GM18502 (cell line): ENCODE results near the gene RNU5B-1.
A peak's percentile ranks its signal among the peaks of the same experiment; 100 is the strongest.
"Not testable (repeated sequence)": the region's sequence is repeated elsewhere in the genome, so short reads cannot be mapped to it uniquely, and the experiment has no call there.

ENCODE experiments used
- ATAC-seq: cut with Tn5 transposase; IDR thresholded peaks from one replicate; pipeline ENCODE4 v1.9.1; 2021; ENCODE audit warnings: mild to moderate bottlenecking; ENCODE audit not compliant: unreplicated experiment, poor library complexity

The RNU5B-1 gene

DNA sequence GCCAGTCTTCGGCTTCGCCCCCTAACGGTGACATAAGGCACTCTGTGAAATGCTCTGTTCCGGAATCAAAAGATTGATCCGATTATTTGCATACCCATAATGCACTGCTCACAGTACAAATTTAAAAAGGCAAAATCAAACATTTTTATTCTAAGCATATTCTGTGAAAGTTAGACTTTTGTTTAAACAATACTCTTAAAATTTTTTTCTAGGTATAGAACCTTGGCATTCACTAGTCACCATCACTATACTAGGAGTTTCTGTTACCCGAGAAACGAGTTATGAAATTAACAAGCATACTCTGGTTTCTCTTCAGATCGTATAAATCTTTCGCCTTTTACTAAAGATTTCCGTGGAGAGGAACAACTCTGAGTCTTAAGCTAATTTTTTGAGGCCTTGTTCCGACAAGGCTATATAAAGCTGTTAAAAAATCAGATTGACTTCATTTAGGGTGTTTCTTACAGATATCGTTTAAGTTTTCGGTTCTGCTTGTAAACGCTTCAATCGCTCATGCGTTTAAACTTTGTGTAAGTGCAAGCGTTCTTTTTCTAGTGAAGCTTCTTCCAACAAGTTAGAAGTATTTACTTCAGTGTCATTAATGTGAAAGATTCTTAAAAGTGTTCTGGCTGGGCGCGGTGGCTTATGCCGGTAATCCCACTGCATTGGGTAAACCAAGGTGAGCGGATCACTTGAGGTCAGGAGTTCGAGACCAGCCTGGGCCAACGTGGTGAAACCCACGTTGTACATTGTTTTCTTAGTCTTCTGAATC, at the start of gene RNU5B-1:
RNU5B-1 (plus strand) TSS at position 297 of the 769 bp plus-strand sequence.
- ATAC-seq = peak; percentile 66

DNA sequence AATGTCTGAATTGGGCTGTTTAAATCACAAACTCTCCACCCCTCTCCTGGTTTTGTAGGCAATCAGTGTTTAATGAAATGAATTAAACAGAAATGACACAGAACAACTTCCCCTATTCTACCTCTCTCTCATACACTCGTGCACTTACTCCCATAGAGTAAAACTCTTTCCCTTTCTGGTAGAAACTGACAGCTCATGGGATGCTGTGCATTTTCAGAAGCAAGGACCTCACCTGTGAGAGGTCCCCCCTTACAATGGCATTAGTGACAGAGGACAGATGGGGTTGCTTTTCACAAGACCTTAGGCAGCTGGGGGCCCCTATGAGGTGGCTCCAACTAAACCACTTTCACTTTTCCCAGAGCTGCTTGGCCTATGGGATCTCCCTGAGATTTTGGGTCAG, 49.7 kb upstream of the RNU5B-1 start:
- ATAC-seq = no peak

DNA sequence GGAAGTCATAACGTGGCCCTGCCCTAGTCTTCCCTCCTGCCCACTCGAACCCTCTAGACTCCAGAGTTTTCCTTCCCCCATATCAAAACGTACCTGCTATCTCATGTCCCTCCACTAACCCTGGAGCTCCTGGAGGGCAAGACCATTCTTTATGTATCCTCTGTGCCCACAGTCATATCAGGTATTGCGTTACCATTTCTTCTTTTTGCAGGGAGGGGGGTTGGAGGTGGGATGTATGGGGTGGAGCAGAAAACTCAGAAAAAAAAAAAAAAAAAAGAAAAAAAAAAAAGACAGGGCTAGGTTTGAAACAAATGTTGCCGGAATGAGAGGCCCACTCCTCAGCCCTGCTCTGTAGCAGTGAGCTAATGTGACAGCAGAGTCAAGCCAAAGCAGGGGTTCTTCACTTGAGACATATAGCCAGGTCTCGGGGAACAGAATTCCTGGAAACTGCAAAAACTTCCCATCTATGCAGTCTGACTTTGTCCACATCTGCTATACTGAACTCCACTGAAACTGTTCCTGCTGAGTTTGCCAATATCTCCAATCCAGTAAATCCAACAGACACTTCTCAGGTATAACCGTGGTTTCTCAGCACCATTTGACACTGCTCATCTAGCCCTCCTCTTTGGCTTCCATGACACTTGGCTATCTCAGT, 48.9 kb upstream of the RNU5B-1 start:
- no peak for ATAC-seq

DNA sequence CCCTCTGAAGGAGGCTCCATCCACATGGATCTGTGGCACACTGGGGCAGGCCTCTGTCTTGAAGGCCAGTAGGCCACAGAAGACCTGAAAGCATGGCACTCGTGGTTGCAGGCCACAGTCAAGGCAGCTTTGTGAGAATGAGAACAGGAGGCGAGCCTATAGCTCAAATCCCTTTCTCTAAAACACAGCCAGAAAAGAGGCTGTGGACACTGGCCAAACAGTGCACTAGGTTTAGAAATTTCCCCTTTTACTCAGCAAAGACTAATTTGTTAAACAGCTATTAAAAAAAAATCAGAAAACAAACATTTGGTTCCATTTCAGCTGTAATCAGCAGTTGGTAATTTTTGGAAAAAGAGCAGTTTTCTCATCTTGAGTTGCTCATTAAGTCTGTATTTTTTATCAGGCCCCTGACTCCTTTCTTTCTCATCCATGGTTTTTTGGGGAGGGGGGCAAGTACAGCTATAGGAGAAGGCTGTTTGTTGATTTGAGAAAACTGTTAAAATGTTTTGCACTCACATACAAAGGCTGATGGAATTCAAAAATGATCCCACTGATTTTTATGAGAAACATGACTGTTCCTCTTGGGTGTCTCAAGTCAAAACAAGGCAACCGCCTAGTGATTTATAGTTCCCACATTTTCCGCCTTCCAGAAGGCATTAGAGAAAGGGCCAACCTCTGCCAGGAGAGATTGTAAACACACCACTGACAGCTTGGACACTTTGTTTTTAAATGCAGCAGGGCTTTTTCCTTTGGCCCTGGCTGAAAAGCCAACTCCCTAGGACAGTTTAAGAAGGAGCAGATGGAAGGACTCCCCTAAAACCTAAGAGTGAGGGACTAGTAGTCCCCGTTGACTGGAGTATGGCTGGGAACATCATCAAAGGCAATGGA, 45.9 kb upstream of the RNU5B-1 start:
- ATAC-seq = no peak

DNA sequence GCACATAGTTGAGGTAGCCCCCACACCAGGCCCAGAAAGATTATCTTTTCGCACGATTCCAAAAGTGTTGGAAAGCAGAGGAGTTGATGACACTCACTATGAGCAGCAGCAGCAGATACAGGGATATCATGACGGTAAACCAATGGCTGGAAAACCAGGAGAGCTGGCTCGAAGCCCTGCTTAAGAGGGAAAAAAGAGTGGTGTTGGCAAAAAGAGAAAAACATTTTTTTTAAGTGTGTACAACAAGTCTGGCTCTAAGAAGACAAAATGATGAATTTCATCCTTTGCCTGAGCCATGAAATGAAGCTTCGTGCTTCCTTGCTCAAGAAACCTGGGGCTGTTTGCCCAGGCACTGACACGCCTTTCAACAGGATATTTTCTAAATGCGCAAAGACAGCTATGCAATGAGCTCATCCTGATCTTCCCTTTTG, 45.1 kb upstream of the RNU5B-1 start:
- no peak for ATAC-seq

DNA sequence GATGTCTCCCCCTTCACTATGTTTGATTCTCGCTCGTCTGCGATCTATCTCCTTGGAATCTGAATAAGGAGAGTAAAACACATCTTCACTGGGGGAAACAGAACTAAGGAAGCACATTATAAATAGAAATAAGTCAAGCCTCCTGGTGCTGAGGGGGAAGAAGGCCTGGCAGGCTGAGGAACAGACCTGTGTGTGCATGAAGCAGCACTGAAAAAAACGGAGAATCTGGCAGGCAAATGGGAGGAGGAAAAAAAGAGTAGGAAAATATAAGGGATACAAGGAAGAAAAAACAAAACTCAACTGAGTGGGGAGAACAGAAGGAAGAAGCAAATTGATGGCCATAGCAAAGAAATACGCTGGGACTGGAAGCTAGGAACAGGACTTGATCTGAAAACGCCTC, 43.5 kb upstream of the RNU5B-1 start:
- ATAC-seq = no peak

DNA sequence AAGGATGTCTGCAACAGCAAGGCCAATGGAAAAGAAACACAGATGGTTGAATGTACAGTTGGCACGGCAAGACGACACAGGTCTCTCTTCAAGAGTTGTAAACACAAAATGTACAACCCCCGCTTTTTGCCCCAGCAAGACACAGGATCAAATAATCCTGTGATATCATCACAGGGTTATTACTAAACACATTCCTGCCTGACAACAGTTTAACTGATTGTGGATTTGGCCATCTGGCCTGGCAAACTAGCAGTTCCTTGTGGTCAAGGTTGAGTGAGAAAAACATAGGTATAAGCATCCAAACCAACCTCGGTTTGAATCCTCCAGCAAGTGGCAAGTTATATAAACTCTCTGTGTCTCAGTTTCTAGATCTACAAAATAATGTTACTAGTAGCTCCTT, 41.2 kb upstream of the RNU5B-1 start:
- ATAC-seq = no peak

DNA sequence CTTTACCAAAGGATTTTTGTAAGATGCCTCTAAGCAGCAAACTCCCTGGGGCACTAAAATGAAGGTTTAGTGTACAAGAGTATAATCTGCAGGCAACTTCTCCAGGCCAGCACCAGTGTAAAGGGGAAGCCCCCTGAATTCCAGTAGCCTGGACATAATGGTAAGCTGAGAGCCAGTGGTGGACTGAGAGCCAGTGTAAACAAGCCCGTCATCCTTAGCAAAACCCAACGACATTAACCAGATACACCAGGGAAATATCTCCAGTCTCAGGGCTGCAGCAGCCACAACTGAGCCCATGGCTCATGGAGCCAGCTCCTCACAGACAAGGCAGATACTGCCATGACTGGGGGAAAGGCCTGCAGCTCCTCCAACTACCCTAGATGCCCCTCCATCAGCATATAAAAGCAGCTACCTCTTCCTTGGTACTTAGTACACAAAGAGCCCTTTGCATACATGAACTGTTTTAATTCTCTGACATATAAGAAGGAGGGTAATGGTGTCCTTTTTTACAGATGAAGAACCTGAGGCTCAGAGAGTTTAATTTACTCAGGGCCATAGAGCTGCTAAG, 39.5 kb upstream of the RNU5B-1 start:
- no peak for ATAC-seq

DNA sequence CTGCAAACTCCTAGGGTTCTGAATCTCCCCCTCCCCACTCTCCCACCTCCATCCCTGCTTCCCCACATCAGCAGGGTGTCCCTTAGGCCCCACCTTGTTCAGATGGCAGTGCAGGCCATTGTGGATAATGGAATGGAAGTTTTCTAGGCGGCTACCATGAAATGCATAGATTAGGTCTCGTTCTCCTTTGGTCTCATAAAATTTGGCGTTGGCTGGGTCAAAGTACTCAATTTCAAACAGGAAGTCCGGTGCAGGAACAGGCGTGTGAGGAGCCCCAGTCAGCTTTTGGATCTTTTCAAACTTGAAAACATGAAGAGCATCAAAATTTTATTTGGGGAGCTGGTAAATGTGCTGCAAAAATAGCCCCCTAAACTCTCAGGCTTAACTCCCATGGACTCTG, 38.0 kb upstream of the RNU5B-1 start:
- ATAC-seq = no peak

DNA sequence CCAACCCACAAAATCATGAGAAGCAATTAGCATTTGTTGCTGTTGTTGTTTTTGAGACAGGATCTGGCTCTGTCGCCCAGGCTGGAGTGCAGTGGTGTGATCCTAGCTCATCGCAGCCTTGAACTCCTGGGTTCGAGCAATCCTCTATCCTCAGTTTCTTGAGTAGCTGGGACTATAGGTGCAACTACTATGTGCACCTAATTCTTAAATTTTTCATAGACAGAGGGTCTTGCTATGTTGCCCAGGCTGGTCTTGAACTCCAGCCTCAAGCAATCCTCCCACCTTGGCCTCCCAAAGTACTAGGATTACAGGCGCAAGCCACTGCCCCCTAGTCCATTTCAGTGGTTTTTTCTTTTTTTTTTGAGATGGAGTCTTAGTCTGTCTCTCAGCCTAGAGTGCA, 36.1 kb upstream of the RNU5B-1 start:
- no peak for ATAC-seq

DNA sequence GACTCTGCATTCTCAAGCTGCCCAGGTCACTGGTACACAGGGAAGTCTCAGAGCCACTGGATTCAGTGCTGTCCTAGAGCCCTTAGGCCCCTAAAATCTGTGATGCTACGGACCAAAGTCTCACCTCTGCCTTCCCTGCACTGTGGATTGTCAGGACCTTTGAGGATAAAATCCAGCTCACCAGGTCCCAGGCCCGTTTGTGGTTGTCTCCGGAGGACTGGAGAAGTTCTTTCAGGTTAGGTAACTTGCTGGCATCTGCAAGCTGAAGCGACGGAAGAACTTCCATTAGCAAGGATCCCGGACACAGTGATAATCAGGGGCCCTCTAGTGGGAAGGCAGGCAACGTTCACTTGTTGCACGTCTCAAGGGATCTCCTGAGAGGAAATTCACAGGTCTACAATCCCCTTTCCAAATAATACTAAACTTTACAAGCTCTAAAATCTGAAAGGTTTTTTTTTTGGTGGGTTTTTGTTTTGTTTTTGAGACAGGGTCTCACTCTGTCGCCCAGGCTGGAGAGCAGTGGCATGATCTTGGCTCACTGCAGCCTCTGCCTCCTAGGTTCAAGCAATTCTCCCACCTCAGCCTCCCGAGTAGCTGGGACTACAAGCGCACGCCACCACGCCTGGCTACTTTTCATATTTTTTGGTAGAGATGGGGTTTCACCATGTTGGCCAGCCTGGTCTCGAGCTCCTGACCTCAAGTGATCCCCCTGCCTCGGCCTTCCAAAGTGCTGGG, 33.5 kb upstream of the RNU5B-1 start:
- ATAC-seq = not testable (repeated sequence)

DNA sequence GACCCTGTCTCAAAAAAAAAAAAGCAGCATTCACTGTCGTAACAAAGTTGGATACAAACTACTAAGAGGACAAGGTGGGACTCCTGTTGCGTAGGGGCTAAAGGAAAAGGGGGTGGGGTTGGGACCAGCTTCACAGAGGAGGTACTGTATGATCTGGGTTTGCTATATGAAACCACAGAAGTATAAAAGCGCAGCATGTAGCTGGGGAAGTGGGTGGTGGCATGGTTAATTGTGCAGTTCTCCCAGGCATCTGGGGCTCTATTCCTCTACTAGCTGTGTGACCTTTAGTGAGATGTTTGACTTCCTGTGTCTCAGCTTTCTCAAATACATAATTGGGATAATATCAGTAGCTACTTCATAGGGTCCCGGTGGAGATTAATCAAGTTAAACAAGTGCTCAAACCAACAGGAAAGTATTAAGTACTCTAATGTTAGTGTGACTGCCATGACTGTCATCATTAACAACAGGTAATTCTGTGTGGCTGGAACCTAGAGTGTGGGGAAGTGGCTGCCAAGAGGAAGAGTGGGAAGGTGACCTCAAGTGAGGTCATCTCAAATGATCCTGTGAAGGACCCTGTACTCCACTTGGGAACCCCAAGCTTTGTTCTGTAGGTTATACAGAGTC, 29.3 kb upstream of the RNU5B-1 start:
- ATAC-seq = no peak

DNA sequence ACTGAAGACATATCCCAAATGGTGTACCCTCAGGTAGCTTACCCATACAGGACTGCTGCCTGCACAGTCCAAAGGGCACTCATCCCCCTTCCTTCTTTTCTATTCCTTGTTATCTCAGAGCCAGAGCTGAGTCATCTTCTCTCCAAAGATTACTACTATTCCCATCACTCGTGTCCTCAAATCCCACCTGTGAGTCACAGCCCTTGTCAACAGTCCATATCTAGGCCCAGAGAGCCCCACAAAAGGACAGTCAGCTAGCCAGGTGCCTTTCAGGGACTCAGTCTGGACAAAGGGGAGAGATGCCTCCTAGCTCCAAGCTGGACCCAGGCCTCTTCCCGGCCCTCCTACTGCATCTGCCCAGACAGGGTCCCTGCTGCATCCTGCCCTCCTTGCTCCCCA, 28.8 kb upstream of the RNU5B-1 start:
- ATAC-seq = no peak

DNA sequence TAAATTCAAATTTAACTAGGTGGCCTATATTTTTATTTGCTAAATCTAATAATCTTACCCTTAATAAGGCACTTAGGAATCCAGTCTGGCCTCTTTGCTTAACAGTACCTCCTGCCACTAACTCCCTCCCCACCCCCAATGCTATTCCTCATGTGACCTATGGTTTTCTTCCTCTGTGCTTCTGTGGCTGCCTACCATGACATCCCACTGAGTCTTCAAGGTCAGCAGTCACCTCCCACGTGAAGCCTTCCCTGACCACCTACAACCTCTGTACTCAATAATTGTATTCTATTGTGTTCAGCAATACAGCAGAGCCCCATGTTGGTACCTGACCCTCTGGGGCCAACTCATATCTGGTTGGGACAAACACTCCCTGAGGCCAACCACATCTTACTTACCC, 27.5 kb upstream of the RNU5B-1 start:
- ATAC-seq = no peak

DNA sequence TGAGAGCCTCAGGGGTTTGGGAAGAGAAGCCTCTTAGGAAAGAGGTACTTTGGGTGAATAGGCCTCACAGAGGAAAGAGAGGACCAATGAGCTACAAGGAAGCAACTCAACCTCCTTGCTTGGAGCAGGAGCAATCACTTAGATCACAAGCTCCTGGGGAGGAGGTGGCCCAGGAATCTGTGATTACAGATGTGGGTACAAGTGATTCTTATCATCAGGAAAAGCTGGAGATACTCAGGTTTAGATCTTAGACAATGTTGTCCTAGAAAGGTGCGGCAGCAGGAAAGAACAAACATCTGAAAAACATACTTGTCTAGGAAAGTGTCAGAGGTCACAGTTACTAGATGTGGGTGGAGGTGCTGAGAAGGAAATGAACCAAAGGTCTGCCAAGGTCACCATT, 26.0 kb upstream of the RNU5B-1 start:
- ATAC-seq = no peak

DNA sequence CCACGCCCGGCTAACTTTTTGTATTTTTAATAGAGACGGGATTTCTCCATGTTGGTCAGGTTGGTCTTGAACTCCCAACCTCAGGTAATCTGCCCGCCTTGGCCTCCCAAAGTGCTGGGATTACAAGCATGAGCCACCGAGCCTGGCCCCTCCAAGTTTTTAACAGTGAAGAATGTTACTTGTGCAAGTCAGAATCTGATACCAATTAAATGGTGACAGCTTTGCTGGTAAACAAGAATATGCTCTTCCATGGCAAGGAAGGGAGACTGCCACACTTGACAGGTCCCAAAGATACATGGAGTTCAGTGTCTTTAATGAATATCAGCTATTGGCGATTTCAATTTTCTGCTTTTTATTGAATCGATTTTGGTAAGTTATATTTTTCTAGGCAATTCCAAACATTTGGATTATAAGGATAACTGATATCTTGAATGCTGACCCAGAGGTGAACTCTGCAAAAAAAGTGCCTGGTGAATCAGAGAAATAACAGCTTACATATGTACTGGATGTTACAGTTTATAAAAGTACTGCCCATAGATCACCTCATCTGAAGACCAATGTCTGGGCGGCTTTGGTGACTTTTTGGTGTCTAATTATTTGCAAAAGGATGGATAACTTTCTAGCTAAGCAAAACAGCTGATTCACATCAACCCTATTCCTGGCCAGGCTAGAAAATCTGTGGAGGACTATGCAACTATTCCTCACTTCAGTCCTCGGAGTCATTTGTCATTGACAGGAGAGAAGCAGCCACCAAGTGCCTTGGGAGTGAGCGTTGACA, 19.0 kb upstream of the RNU5B-1 start:
- no peak for ATAC-seq

DNA sequence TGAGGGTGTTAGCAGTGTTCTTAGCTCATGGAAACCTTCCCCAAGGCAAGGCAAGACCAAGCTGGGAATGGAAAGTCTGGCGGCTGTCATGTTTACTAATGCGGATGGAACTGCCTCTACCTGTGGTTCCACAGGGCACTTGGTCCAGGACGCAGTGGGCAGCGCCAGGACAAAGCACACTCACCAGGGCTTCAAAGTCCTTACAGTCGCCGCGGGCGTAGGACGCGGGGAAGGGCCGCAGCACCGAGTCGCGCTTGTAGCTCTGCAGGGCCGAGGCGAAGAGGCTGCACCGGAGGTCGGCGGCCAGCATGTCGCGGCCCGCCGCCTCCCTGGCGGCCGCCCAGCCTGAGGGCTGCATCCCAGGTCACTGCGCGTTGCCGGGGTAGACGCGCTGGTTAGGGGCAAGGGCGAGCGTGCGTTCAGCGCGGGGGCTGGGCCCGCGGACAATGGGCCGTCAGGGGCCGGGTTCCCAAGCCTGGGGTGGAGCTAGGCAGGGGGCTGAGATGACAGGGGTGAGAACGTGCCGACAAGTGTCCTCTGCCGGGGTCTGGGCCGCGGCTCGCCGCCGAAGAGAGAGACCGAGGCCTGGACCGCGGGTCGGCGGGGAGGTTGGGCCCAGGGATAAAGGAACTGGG, 18.3 kb upstream of the RNU5B-1 start:
- ATAC-seq = peak; percentile 32
